Stromal cell of bone marrow (primary cell): ENCODE results near the gene CIB1.
A peak's percentile ranks its signal among the peaks of the same experiment; 100 is the strongest.

Source experiments
- DNase-seq: peaks from one replicate; pipeline ENCODE4 v3.0.0-alpha.2; 2012; ENCODE audit warnings: low read depth

CIB1 gene

DNA sequence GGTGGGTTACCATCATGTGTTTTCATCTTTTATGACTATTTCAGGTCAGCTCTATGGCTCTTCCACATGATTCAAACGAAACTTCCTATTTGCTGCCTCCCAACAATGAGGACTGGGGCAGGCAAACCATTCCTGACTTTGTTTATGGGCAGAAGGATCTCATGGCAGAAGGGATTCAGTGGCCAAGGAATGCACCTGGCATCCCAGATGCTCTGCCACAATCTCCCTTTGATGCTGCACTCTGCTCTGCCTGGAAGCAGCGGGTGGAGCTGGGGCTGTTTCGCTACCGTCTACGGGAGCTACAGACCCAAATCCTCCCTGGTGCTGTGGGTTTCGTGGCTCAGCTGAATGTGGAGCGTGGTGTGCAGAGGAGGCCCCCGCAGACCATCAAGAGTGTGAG, 7.1 kb upstream of the CIB1 start:
- no peak for DNase-seq

GRCh38 chr15:90239371-90239770, 5.6 kb upstream of the CIB1 start:
- DNase-seq, result no peak

DNA sequence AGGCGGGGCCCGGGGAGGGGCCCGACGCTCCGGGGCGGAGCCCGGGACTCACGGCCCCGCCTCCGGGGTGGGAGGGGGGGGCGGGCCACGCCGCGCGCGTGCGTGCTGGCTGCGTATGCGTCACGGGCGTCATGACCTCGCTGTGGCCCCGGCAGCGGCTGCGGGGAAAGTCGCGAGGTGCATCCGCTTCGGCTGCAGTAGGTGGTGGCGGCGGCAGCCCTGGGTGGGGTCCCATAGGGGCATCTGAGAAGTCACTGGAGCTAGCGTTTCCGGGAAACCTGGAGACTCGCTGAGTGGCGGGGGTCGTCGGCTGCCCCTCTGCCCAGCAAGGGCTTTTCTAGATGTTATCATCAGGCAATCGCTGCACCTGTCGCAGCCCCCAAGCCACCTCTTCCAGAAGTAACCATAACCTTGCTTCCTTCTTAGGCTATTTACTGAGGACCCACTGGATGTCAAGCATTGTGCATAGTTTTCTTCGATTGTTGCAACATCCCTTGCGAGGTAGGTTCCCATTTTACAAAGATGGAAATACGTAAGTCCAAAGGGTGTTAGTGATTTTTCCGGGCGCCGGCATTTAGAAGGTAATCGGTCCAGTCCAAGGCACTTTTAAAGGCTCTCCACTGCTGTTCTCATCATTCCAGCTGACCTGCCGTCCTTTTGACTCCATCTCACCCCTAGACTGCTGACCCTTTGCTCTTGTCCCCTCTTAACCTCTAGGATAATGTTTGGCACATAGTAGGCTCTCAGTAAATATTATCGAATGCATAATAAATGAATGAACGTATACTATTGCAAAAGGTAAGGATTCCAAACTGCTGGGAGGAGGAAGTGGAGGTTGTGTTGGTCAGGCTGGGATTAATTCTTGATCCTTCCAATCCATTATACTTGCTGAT, 601 bp upstream of the CIB1 start, which contains the start of gene GDPGP1:
GDPGP1 (plus strand) TSS at position 114 of the 893 bp plus-strand sequence. CDS start 6,700 bp downstream, outside the sequence.
- no peak for DNase-seq

GRCh38 chr15:90232941-90233386, 777 bp downstream of the CIB1 start:
- DNase-seq, result no peak

DNA sequence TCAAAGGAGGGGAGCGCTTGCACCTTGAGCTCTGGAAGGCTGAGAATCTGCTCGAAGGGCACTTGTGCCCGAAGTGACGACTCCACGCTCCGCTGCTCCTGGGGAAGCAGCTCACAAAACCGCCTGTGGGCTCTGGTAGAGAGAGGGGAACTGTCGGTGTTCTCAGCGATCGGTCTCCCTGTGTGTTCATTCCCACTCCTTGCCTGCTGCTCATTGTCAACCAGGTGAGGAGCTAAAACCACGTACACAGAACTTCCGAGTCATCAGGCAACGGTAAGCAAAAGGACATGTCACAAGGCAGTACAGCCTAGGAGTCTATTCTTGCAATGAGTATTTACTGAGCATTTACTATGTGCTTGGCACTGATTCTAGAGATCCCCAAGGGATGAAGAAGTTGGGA, 1.5 kb downstream of the CIB1 start:
- no peak for DNase-seq

DNA sequence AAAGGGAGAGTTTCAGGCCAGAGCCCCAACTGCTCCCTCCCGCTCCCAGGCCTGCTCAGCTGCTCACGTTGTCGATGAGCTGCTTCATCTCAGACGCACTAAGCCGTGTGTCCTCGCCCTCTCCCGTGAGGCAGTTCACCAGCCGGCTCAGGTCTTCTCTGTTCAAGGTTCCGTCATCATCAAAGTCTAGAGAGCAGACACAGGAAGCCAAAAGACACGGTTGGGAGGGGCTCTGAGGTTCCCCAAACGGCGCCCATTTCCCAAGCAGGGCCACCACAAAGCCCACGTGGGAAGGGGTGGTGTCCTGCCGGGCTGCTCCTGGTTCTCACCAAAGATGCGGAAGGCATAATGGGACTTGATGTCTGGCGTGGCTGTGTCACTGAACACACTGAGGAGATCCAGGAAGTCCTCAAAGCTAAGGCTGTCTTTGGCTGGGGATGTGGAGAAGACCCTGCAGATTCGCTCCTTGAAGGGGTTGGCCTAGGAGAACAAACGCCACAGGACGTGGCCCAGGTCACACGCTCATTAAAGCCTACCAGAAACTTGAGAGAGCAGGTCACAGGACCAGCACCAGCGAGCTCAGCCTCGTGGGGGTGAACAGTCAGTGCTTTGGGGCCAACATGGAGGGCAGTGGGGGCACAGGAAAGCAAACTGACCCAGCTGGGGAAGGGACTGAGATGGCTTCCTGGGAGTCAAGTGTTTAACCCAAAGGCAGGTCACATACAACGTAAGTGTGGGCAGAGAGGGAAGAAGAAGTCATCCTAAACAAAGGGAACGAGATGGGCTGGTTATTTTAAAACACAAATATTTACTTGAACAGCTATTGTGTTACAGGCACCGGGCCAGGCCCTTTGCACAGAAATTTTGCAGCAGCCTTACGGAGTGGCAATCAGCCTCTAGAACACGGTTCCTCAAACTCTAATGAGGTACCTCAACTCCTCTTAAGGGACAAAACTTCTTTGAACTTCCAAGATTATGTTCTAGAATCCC, 2.4 kb downstream of the CIB1 start:
- no peak for DNase-seq

- no peak for DNase-seq
These were observed 3.1 kb downstream of the CIB1 start for GRCh38 chr15:90230610-90231009.

DNA sequence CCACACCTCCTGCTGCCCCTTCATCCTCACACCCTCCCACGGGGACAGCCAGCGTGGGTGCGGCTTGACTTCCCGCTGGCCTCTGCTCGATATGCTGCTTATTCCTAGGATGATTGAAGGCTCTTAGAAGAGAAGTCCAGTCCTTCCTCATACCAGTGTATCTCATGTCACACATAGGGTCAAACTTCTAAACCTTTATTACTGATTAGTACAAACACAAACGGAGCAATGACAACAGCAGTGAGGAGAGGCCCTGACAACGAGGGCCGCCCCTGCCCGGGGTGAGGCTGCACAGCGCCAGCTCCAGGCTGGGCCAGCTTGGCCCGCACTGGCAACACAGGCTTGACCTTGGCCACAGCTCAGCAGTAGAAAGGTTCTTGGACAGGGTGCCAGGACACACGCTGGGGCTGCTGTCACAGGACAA, 3.7 kb downstream of the CIB1 start:
- DNase-seq, result no peak

DNA sequence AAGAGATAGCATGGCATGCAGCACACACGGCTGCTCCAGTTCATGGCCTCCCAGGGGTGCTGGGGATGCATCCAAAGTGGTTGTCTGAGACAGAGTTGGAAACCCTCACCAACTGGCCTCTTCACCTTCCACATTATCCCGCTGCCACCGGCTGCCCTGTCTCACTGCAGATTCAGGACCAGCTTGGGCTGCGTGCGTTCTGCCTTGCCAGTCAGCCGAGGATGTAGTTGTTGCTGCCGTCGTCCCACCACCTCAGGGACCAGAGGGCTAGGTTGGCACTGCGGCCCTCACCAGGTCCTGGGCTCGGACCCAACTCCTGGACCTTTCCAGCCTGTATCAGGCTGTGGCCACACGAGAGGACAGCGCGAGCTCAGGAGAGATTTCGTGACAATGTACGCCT, 4.8 kb downstream of the CIB1 start:
- DNase-seq, result no peak

GRCh38 chr15:90227816-90228772, 5.6 kb downstream of the CIB1 start:
- no peak for DNase-seq

DNA sequence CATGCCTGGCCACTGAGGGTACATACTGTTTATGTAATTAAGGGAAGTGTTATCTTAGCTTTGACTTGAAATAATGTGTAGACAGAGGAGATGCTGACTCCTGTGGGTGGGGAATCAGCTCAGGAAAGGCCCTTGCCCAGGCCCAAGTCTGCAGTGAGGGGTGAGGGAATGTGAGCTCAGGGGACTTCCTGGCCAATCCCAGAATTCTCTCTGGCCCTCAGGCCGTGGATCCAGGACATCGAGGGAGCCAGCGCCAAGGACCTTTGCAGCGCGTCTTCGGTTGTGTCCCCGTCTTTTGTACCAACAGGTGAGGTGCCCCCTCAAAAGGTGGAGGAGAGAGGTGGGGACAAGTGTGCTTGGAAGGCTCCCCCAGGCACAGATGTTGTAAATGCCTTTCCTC, 6.4 kb downstream of the CIB1 start:
- no peak for DNase-seq

- no peak for DNase-seq
These were observed 8.1 kb downstream of the CIB1 start for GRCh38 chr15:90225504-90226234.

GRCh38 chr15:90225047-90225446, 8.7 kb downstream of the CIB1 start:
- no peak for DNase-seq

DNA sequence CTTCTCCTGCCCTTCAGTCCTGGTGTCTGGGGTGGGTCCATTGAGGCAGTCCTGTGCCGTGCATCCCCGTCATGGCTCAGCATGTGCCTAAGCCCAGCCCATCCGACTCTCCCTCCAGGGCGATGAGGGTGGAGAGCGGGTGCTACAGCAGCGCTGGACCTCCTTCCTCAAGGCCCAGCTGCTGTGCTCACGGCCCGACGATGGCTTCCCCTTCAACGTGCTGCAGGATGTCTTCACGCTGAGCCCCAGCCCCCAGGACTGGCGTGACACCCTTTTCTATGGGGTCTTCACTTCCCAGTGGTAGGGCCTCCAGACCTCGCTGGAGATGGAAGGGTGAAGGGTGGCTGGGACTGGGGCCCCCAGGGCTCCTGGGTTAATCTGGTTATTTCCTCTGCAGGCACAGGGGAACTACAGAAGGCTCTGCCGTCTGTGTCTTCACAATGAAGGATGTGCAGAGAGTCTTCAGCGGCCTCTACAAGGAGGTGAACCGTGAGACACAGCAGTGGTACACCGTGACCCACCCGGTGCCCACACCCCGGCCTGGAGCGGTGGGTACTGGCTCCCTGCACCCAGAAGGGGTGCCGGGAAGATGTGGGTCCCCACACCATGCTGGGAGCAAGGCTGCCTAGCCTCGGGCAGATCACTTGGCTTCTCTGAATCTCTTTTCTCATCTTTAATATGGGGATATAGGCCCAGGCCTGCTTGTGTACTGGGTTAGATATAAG, 10.1 kb downstream of the CIB1 start:
- DNase-seq, result no peak

DNA sequence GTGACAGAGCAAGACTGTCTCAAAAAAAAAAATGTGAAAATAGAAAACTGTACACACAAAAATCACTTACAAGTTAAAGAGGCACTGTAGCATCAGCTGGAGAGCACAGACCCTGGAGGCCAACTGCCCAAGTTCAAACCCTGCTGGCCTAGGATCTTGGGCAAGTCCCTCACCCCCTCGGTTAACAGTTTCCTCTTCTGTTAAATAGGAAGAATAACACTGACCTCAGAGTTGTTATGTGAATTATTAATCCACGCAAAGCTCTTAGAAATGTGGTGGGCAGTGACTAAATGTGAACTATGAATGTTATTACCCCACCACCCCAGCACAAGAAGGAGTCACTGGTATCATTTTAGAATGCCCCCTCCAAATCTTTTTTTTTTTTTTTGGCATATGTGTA, 11.2 kb downstream of the CIB1 start:
- no peak for DNase-seq

DNA sequence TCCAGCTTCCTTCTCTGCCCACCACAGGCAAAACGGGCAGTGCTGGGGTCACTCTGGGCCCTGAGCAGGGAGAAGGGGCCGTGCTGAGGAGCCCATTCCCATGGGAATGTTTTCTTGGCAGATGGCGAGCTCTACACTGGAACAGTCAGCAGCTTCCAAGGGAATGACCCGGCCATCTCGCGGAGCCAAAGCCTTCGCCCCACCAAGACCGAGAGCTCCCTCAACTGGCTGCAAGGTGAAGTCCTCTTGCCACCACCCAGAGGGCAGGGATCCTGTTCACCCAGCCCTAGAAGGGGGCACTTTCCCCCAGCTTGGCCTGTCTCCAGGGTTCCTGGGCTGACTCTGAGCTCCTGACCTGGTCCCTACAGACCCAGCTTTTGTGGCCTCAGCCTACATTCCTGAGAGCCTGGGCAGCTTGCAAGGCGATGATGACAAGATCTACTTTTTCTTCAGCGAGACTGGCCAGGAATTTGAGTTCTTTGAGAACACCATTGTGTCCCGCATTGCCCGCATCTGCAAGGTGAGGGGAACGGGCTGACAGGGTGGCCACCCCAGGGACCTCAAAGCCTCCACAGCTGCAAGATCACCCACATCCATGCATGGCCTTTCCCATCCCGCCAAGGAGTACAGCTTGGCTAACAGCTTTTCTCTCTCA, 12.4 kb downstream of the CIB1 start:
- peak; percentile 86 for DNase-seq

- no peak for DNase-seq
These were observed 14.2 kb downstream of the CIB1 start for GRCh38 chr15:90219421-90220141.

DNA sequence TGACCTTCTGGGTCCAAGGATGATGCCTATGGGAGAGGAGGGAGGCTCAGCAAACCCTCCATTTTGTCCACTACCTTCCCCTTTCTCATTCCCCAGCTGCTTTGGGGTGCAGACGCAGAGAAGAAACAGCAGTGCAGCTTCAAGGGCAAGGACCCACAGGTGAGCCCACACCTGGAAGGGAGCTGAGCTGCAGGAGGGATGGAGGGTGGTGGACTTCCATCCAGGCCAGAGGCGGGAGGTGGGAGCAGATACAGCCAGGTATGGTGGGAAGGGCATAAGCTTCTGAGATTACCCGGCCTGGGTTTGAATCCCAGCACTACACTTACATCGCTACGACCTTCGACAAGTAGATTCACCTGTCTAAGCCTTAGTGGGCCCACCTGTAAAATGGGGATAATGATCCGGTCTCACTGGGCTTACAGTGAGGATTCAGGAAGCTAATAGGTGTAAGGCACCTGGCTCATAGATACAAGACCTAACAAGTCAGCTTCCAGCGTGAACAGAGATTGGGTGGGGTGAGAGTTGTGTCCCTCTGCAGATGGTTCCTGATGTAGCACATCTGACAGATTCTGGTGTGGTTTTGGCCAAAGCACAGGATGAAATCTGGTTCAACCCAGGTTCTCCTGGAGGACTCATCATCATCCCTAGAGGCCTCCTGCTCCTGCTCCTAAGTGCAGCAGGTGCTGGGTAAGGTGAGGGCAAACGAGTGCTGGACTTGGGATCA, 15.9 kb downstream of the CIB1 start:
- DNase-seq, result no peak
